Measurements from ENCODE around the gene LBR. TPM values are rescaled to one million over a fixed set of nuclear protein-coding genes. Genes with fewer than 3 reads are reported as not detected.

The LBR gene
- total and polyA plus RNA-seq, 5 donors: 7.8 to 21.6 (median 18.9) TPM

- Histone ChIP-seq H3K27me3 (ENCODE audit: control insufficient read depth, insufficient read depth) (no peaks in the 10 kb centered on the region), H3K4me1 (ENCODE audit: control insufficient read depth, insufficient read depth, low read length) (no peaks in the 10 kb centered on the region), H3K27ac (ENCODE audit: low read length) (no peak overlapping the region), H3K4me3 (ENCODE audit: low read length) (no peak overlapping the region), H3K9me3 (ENCODE audit: control insufficient read depth, low read length) (no peaks in the 10 kb centered on the region)
- intact Hi-C loops (cut with DNase I): loop anchor here in 3 of 4 donors (5.0 to 10.0 kb wide), 5 partner anchors 306 to 516 kb away; partner anchors contain the start of gene SRP9 (in 1 of the 3)
- 82% methylated on average over 29 of the region's 29 CpGs for WGBS
- no peak for ATAC-seq
- no peak for DNase-seq
These were observed 43.8 kb upstream of the LBR start for GRCh38 chr1:225471453-225472301.

- Histone ChIP-seq H3K4me3 (ENCODE audit: low read length) (no peak overlapping the region), H3K27ac (ENCODE audit: low read length) (no peak overlapping the region)
- DNase-seq: no peak
These were observed 43.2 kb upstream of the LBR start for GRCh38 chr1:225471109-225471452.

GRCh38 chr1:225470211-225471108 is 42.6 kb upstream of the LBR start:
- no peak for ATAC-seq
- Histone ChIP-seq H3K4me3 (ENCODE audit: low read length) (no peak overlapping the region), H3K27me3 (ENCODE audit: control insufficient read depth, insufficient read depth) (no peaks in the 10 kb centered on the region), H3K4me1 (ENCODE audit: control insufficient read depth, insufficient read depth, low read length) (no peaks in the 10 kb centered on the region), H3K9me3 (ENCODE audit: control insufficient read depth, low read length) (no peaks in the 10 kb centered on the region), H3K27ac (ENCODE audit: low read length) (no peak overlapping the region)
- intact Hi-C loops (cut with DNase I): loop anchor here in 3 of 4 donors (5.0 to 10.0 kb wide), 5 partner anchors 307 to 517 kb away; partner anchors contain the start of gene SRP9 (in 1 of the 3)
- no peak for DNase-seq
- WGBS: 76% methylated on average over 25 of the region's 25 CpGs

More at GRCh38 chr1:225471109-225471452, 43.2 kb upstream of the LBR start:
- Histone ChIP-seq H3K4me1 (ENCODE audit: control insufficient read depth, insufficient read depth, low read length) (no peaks in the 10 kb centered on the region), H3K27me3 (ENCODE audit: control insufficient read depth, insufficient read depth) (no peaks in the 10 kb centered on the region), H3K9me3 (ENCODE audit: control insufficient read depth, low read length) (no peaks in the 10 kb centered on the region)
- intact Hi-C loops (cut with DNase I): loop anchor here in 3 of 4 donors (5.0 to 10.0 kb wide), 5 partner anchors 306 to 516 kb away; partner anchors contain the start of gene SRP9 (in 1 of the 3)
- ATAC-seq: no peak
- 73% methylated on average over 8 of the region's 8 CpGs for WGBS

GRCh38 chr1:225469051-225469450 is 41.2 kb upstream of the LBR start:
- Histone ChIP-seq H3K4me3 (ENCODE audit: low read length) (no peak overlapping the region), H3K9me3 (ENCODE audit: control insufficient read depth, low read length) (no peaks in the 10 kb centered on the region), H3K27me3 (ENCODE audit: control insufficient read depth, insufficient read depth) (no peaks in the 10 kb centered on the region), H3K27ac (ENCODE audit: low read length) (no peak overlapping the region), H3K4me1 (ENCODE audit: control insufficient read depth, insufficient read depth, low read length) (no peaks in the 10 kb centered on the region)
- ATAC-seq: no peak
- DNase-seq: no peak
- intact Hi-C loops (cut with DNase I): no loop called here
- 95% methylated on average over 5 of the region's 5 CpGs for WGBS

- no peaks in the 10 kb centered on the region for H3K9me3 ChIP-seq (ENCODE audit: control insufficient read depth, low read length)
- no peaks in the 10 kb centered on the region for H3K4me1 ChIP-seq (ENCODE audit: control insufficient read depth, insufficient read depth, low read length)
- intact Hi-C loops (cut with DNase I): no loop called here
- H3K27ac ChIP-seq (ENCODE audit: low read length): no peak overlapping the region
- DNase-seq (peak in 1 of 3 donors; percentile 45), ATAC-seq (no peak)
- H3K4me3 ChIP-seq (ENCODE audit: low read length): no peak overlapping the region
- no peaks in the 10 kb centered on the region for H3K27me3 ChIP-seq (ENCODE audit: control insufficient read depth, insufficient read depth)
- WGBS: 85% methylated on average over 10 of the region's 10 CpGs
These were observed 40.6 kb upstream of the LBR start for GRCh38 chr1:225468270-225469020.

GRCh38 chr1:225467193-225468020 is 39.6 kb upstream of the LBR start:
- 48% methylated on average over 26 of the region's 26 CpGs for WGBS
- no peaks in the 10 kb centered on the region for H3K27me3 ChIP-seq (ENCODE audit: control insufficient read depth, insufficient read depth)
- H3K4me3 ChIP-seq (ENCODE audit: low read length): no peak overlapping the region
- peak overlapping the region; percentile 3 for H3K27ac ChIP-seq (ENCODE audit: low read length)
- H3K4me1 ChIP-seq (ENCODE audit: control insufficient read depth, insufficient read depth, low read length): no peaks in the 10 kb centered on the region
- no peaks in the 10 kb centered on the region for H3K9me3 ChIP-seq (ENCODE audit: control insufficient read depth, low read length)
- peak; percentile 70 to 87 (median 85) for DNase-seq
- intact Hi-C loops (cut with DNase I): no loop called here
- peak; percentile 81 to 83 for ATAC-seq

- intact Hi-C loops (cut with DNase I): no loop called here
- DNase-seq (no peak), ATAC-seq (no peak)
- WGBS: 87% methylated on average over 4 of the region's 4 CpGs
- Histone ChIP-seq H3K9me3 (ENCODE audit: control insufficient read depth, low read length) (no peaks in the 10 kb centered on the region), H3K4me1 (ENCODE audit: control insufficient read depth, insufficient read depth, low read length) (no peaks in the 10 kb centered on the region), H3K27me3 (ENCODE audit: control insufficient read depth, insufficient read depth) (no peaks in the 10 kb centered on the region), H3K4me3 (ENCODE audit: low read length) (no peak overlapping the region), H3K27ac (ENCODE audit: low read length) (no peak overlapping the region)
These were observed 39.0 kb upstream of the LBR start for GRCh38 chr1:225466848-225467192.

GRCh38 chr1:225465793-225466517 is 38.1 kb upstream of the LBR start:
- 92% methylated on average over 26 of the region's 26 CpGs for WGBS

GRCh38 chr1:225464851-225465792 is 37.3 kb upstream of the LBR start:
- no peaks in the 10 kb centered on the region for H3K27me3 ChIP-seq (ENCODE audit: control insufficient read depth, insufficient read depth)
- 66% methylated on average over 15 of the region's 15 CpGs for WGBS
- ATAC-seq (no peak), DNase-seq (no peak)
- peaks cover 3% of the 10 kb centered on the region for H3K4me1 ChIP-seq (ENCODE audit: control insufficient read depth, insufficient read depth, low read length)
- no peak overlapping the region for H3K4me3 ChIP-seq (ENCODE audit: low read length)
- H3K27ac ChIP-seq (ENCODE audit: low read length): no peak overlapping the region
- intact Hi-C loops (cut with DNase I): no loop called here
- H3K9me3 ChIP-seq (ENCODE audit: control insufficient read depth, low read length): no peaks in the 10 kb centered on the region

More at GRCh38 chr1:225465793-225466517, 38.1 kb upstream of the LBR start:
- no peaks in the 10 kb centered on the region for H3K27me3 ChIP-seq (ENCODE audit: control insufficient read depth, insufficient read depth)
- H3K4me3 ChIP-seq (ENCODE audit: low read length): no peak overlapping the region
- H3K9me3 ChIP-seq (ENCODE audit: control insufficient read depth, low read length): no peaks in the 10 kb centered on the region
- DNase-seq: peak in 2 of 3 donors; percentile 12 to 28
- intact Hi-C loops (cut with DNase I): no loop called here
- H3K27ac ChIP-seq (ENCODE audit: low read length): no peak overlapping the region
- H3K4me1 ChIP-seq (ENCODE audit: control insufficient read depth, insufficient read depth, low read length): no peaks in the 10 kb centered on the region
- no peak for ATAC-seq
